ENCODE data around the gene PEX16. TPM values are rescaled to one million over a fixed set of nuclear protein-coding genes. Genes with fewer than 3 reads are reported as not detected.

PEX16 gene
- total RNA-seq, 1 donor from 2014 or later, result 24.5 TPM

- TF ChIP-seq, protein P1, sequence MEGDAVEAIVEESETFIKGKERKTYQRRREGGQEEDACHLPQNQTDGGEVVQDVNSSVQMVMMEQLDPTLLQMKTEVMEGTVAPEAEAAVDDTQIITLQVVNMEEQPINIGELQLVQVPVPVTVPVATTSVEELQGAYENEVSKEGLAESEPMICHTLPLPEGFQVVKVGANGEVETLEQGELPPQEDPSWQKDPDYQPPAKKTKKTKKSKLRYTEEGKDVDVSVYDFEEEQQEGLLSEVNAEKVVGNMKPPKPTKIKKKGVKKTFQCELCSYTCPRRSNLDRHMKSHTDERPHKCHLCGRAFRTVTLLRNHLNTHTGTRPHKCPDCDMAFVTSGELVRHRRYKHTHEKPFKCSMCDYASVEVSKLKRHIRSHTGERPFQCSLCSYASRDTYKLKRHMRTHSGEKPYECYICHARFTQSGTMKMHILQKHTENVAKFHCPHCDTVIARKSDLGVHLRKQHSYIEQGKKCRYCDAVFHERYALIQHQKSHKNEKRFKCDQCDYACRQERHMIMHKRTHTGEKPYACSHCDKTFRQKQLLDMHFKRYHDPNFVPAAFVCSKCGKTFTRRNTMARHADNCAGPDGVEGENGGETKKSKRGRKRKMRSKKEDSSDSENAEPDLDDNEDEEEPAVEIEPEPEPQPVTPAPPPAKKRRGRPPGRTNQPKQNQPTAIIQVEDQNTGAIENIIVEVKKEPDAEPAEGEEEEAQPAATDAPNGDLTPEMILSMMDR (IDR thresholded peaks at IDR 0.05), result no peak
- no peak for DNase-seq (ENCODE audit: extremely low spot score, unreplicated experiment)
- peaks cover 15% of the 10 kb centered on the region for H3K4me1 Mint-ChIP-seq (ENCODE audit: unreplicated experiment)
- no peak overlapping the region for H3K4me3 Mint-ChIP-seq (ENCODE audit: unreplicated experiment)
- no peak overlapping the region for H3K27ac Mint-ChIP-seq (ENCODE audit: unreplicated experiment)
- H3K36me3 Mint-ChIP-seq (ENCODE audit: unreplicated experiment), result no peaks in the 10 kb centered on the region
- no peaks in the 10 kb centered on the region for H3K9me3 Mint-ChIP-seq (ENCODE audit: unreplicated experiment)
- H3K27me3 Mint-ChIP-seq (ENCODE audit: unreplicated experiment), result peaks cover 29% of the 10 kb centered on the region
Measured at GRCh38 chr11:45924927-45925326, 7.2 kb upstream of the PEX16 start.

DNA sequence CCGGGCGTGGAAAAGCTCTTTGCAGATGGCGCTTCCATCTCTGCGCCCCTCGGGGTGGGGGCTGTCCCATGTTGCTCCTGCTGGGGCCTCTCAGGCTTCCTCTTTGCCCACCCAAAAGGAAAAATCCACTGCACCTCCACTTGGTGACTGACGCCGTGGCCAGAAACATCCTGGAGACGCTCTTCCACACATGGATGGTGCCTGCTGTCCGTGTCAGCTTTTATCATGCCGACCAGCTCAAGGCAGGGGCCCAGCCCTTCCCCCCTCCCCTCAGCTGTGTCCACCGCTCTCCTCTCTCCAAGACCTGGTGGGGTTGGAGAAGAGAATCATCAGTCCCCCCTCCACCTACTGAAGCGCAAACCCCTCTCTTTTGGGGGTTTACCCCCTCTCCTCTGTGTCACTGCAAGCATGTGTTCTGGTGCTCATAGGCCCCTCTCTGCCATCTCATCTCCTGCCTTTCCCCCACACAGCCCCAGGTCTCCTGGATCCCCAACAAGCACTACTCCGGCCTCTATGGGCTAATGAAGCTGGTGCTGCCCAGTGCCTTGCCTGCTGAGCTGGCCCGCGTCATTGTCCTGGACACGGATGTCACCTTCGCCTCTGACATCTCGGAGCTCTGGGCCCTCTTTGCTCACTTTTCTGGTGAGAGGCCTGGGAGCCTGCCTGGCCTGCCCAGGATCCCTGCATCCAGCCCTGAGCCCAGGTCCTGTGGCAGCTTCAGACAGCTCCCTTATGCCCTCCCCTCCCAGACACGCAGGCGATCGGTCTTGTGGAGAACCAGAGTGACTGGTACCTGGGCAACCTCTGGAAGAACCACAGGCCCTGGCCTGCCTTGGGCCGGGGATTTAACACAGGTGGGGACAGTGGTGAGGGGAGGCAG is 6.6 kb upstream of the PEX16 start:
- Mint-ChIP-seq H3K4me3 (ENCODE audit: unreplicated experiment) (peak overlapping the region; percentile 40), H3K9me3 (ENCODE audit: unreplicated experiment) (no peaks in the 10 kb centered on the region), H3K36me3 (ENCODE audit: unreplicated experiment) (no peaks in the 10 kb centered on the region), H3K4me1 (ENCODE audit: unreplicated experiment) (peaks cover 12% of the 10 kb centered on the region), H3K27me3 (ENCODE audit: unreplicated experiment) (peaks cover 29% of the 10 kb centered on the region), H3K27ac (ENCODE audit: unreplicated experiment) (no peak overlapping the region)
- DNase-seq (ENCODE audit: extremely low spot score, unreplicated experiment), result no peak
- TF ChIP-seq, protein P1 (IDR thresholded peaks at IDR 0.05), result no peak

DNA sequence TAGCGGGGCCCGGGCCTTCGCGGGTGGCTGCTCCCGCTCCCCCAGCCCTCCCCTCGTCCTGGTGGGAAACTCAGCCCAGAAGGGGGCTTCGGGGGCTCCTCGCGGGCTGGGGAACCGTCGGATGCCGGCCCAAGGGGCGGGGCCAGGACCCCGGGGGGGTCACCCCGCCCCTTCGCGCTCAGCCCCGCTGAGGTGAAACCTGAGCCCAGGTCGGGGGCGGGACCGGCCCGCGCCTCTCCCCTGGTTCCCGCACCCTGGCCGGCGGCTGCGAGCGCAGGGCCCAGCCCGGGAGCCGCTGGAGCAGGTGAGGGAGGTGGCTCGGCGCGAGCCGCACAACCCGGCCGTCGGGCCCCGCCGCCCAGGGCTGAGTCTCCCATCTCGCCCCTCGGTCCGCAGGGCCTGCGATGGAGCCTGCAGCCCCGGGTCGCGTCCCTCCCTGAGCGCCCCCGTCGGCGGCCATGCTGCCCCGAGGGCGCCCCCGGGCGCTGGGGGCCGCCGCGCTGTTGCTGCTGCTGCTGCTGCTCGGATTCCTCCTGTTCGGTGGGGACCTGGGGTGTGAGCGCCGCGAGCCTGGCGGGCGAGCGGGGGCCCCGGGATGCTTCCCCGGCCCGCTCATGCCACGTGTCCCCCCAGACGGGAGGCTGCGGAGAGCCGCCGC is 4.9 kb upstream of the PEX16 start, which contains the start of gene LARGE2:
Gene LARGE2 (plus strand): TSS at position 232 of the 658 bp plus-strand sequence. CDS start 227 bp downstream, at position 459.
- Mint-ChIP-seq H3K4me3 (ENCODE audit: unreplicated experiment) (peak within 1 kb of the TSS; percentile 51), H3K4me1 (ENCODE audit: unreplicated experiment) (peaks cover 19% of the 10 kb centered on the region), H3K9me3 (ENCODE audit: unreplicated experiment) (no peaks in the 10 kb centered on the region), H3K27ac (ENCODE audit: unreplicated experiment) (no peak within 1 kb of the TSS), H3K36me3 (ENCODE audit: unreplicated experiment) (no peaks in the 10 kb centered on the region), H3K27me3 (ENCODE audit: unreplicated experiment) (peaks cover 29% of the 10 kb centered on the region)
- DNase-seq (ENCODE audit: extremely low spot score, unreplicated experiment), result no peak
- TF ChIP-seq, protein P1 (IDR thresholded peaks at IDR 0.05), result no peak

- H3K4me3 Mint-ChIP-seq (ENCODE audit: unreplicated experiment), result no peak overlapping the region
- H3K4me1 Mint-ChIP-seq (ENCODE audit: unreplicated experiment), result peaks cover 23% of the 10 kb centered on the region
- H3K36me3 Mint-ChIP-seq (ENCODE audit: unreplicated experiment), result no peaks in the 10 kb centered on the region
- H3K27ac Mint-ChIP-seq (ENCODE audit: unreplicated experiment), result no peak overlapping the region
- H3K9me3 Mint-ChIP-seq (ENCODE audit: unreplicated experiment), result no peaks in the 10 kb centered on the region
- no peak for DNase-seq (ENCODE audit: extremely low spot score, unreplicated experiment)
- peaks cover 29% of the 10 kb centered on the region for H3K27me3 Mint-ChIP-seq (ENCODE audit: unreplicated experiment)
- TF ChIP-seq, protein P1 (IDR thresholded peaks at IDR 0.05), result no peak
Measured at GRCh38 chr11:45921561-45922424, 4.1 kb upstream of the PEX16 start.
